GM19324 (cell line): Measurements from ENCODE around the gene EHHADH.

Experiments
- ATAC-seq: cut with Tn5 transposase; IDR thresholded peaks from one replicate; pipeline ENCODE4 v1.9.1; 2021; ENCODE audit warnings: mild to moderate bottlenecking, moderate library complexity; ENCODE audit not compliant: unreplicated experiment, low FRiP score

The EHHADH gene

DNA sequence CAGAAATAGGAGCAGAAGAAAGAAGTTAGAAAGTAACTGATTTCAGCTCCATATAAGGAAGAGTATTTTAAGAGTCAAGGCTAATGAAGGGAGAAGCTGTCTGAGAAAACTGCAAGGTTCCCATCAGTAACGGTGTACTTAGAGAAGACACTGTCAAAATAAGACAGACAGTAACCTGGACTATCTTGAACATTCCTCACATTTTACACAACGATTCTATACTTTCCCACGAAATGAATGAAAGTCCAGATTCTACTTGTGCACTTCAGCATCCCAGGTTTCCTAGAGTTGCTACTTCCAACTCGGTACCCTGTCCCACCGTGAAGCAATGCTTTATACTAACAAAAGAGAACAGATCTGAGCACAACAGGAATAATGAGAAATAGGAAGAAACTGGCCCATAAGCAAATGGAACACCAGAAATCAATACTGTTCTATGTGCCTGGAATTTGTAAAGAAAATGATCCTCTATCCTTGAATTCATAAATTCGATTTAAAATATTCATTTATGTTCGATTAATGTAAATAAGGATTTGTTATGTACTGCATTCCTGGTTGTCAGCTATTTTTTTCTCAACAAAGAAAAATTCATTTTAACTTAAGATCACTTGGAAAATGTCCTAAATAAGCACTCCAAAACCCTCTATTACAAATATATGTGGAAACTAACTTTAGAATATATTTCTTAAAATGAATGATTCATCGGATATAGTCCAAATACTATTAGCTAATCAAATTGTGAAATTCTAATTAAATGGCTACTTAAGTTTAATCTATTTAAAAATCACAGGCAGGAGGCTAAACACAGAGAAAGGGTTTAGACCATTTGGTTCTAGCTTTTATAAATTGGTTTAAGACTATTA lies 102.5 kb downstream of the EHHADH start:
- no peak for ATAC-seq

DNA sequence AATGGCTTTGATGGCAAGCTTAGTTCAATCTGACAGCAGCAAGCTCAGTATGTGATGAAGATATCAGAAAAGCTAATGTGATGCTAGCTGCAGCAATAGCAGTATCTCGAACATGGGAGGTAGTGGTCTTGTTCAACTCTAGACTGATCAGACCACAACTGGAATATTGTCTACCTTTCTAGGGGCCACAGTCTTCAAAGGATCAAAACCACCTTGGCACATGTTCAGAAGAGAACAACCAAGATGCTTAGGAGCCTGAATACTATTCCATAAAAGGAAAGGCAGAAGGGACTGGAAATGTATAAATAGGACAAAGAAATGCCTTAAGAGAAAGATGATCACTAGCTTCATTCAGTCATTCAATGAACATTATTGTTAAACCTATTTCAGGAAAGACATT lies 103.3 kb downstream of the EHHADH start:
- no peak for ATAC-seq

DNA sequence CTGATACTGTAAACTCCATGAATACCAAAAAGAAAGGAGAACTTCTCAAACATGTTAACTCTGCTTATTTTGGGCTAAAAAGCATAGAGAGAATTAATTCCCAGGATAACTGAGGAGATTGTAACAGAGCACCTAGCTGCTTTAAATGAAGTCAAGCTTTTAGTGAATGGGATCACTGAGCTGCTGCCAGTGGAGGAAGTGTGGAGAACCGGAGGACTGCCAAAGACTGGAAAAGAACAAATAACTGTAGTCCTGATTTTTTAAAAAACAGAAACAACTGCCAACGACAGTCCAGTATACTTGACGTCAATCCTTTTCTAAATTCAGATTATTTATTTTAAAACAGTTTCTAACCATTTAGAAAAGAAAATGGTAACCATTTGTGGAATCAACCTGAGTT lies 104.3 kb downstream of the EHHADH start:
- ATAC-seq = no peak

GRCh38 chr3:185145511-185145910 lies 108.3 kb downstream of the EHHADH start:
- no peak for ATAC-seq

- no peak for ATAC-seq
These were observed 109.1 kb downstream of the EHHADH start for GRCh38 chr3:185144784-185145183.
